Thoracic aorta (tissue), 2 donors: ENCODE measurements around the gene FBXL16. TPM values are rescaled to one million over a fixed set of nuclear protein-coding genes. Genes with fewer than 3 reads are reported as not detected.

Source experiments
- ATAC-seq: fragments of 150-250 bp; one replicate; pipeline ENCODE4 v1.8.0; 2017; ENCODE audit warnings: low read depth; ENCODE audit not compliant: insufficient number of reproducible peaks, low FRiP score
- DNase-seq: peaks from one replicate; pipeline ENCODE4 v3.0.0-alpha.2; 2020; ENCODE audit warnings: low spot score
- H3K27ac ChIP-seq, 2 donors: fragments of 200-600 bp; sonication (generic); 1 replicate in 1 of 2; 2 replicates in 1 of 2; pipeline ENCODE4 v1.5.1; 2016; ENCODE audit warnings: mild to moderate bottlenecking in 2 of 2, moderate library complexity in 2 of 2
- H3K27me3 ChIP-seq: fragments of 200-600 bp; sonication (generic); replicated peaks from 2 replicates; pipeline ENCODE4 v1.6.0; 2016; ENCODE audit warnings: mild to moderate bottlenecking; ENCODE audit not compliant: insufficient read depth
- H3K36me3 ChIP-seq: fragments of 200-600 bp; sonication (generic); one replicate; pipeline ENCODE4 v1.5.1; 2016
- H3K4me1 ChIP-seq, 2 donors: fragments of 200-600 bp; sonication (generic); 1 replicate in 1 of 2; 2 replicates in 1 of 2; pipeline versions ENCODE4 v1.5.1 to v1.6.0; 2016; ENCODE audit warnings: low read depth in 2 of 2, mild to moderate bottlenecking in 1 of 2; ENCODE audit not compliant: control insufficient read depth in 1 of 2
- H3K4me3 ChIP-seq: fragments of 200-600 bp; sonication (generic); 2 replicates; pipeline ENCODE4 v1.5.1; 2016; ENCODE audit warnings: mild to moderate bottlenecking
- H3K9me3 ChIP-seq: fragments of 200-600 bp; sonication (generic); 2 replicates; pipeline ENCODE4 v1.5.1; 2016
- CTCF ChIP-seq: fragments of 200-600 bp; sonication (generic); IDR thresholded peaks from one replicate; pipeline ENCODE4 v1.5.1; 2019; ENCODE audit warnings: antibody characterized with exemption
- total RNA-seq, 2 donors: library from RNA; depleted of rRNA; stranded (reverse); fragments of >200 nt; gene quantifications; one replicate each; pipeline versions ENCODE4 v1.1.0 to v1.2.3, GENCODE V29; 2016

The FBXL16 gene
- total RNA-seq, 2 donors from 2014 or later, result not detected

GRCh38 chr16:658679-659571 is 46.7 kb downstream of the FBXL16 start:
- peaks cover 4% of the 10 kb centered on the region for H3K36me3 ChIP-seq
- no peak overlapping the region for H3K27ac ChIP-seq
- H3K9me3 ChIP-seq, result no peaks in the 10 kb centered on the region
- H3K27me3 ChIP-seq, result no peaks in the 10 kb centered on the region
- H3K4me3 ChIP-seq, result no peak overlapping the region
- no peak for DNase-seq
- ATAC-seq, result no peak
- no peak for TF ChIP-seq CTCF
- H3K4me1 ChIP-seq, result no peaks in the 10 kb centered on the region

- ATAC-seq (no peak), DNase-seq (no peak)
- H3K36me3 ChIP-seq, result peaks cover 4% of the 10 kb centered on the region
- H3K4me3 ChIP-seq, result no peak overlapping the region
- H3K4me1 ChIP-seq, result no peaks in the 10 kb centered on the region
- no peak overlapping the region for H3K27ac ChIP-seq
- H3K27me3 ChIP-seq, result no peaks in the 10 kb centered on the region
- H3K9me3 ChIP-seq, result no peaks in the 10 kb centered on the region
- no peak for TF ChIP-seq CTCF
These were observed 48.1 kb downstream of the FBXL16 start for GRCh38 chr16:657487-657886.

- TF ChIP-seq CTCF, result no peak
- H3K4me1 ChIP-seq, result peaks cover 7 to 11% of the 10 kb centered on the region in 2 donors
- H3K27me3 ChIP-seq, result no peaks in the 10 kb centered on the region
- DNase-seq (no peak), ATAC-seq (no peak)
- H3K9me3 ChIP-seq, result no peaks in the 10 kb centered on the region
- H3K4me3 ChIP-seq, result no peak overlapping the region
- peaks cover 4% of the 10 kb centered on the region for H3K36me3 ChIP-seq
- H3K27ac ChIP-seq, result no peak overlapping the region
These were observed 51.6 kb downstream of the FBXL16 start for GRCh38 chr16:654034-654433.

DNA sequence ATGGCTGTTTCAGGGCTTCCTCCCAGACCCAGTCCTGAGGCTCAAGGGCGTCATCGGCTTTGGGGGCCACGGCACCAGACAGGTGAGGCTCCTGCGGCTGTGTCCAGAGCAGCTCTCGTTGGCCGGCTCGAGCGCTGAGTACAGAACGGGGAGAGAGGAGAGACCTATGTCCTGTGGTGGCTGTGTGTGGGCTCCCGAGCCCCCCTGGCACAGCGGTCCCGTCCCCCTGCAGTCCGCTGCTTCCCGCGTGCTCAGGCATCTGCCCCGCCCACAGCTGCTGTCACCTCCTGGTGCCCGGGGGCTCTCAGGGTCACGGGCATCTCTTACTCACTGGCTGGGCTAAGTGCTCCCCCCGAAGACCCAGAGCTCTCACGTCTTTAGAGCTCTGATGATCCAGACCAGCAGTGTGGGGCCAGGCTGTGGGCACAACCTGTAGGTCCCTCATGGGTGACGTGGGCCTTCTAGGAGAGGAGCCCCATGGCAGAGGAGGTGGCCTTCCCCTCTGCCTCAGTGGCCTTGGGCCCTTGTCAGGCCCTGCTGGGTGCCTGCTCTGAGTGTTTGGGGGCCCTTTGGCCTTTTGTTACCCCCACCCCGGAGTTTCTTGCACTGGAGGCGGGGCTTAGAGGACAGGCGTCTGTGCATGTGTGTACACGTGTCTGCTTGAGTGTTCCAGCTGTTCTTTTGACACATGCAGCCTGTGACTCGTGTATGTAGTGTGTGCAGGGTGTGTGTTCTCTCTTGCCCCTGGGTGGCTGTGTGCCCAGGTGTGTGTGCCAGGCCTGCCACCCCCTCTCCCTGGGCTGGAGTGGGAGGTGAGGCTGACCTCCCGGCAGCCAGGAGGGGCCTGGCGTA is 52.9 kb downstream of the FBXL16 start:
- no peaks in the 10 kb centered on the region for H3K27me3 ChIP-seq
- no peak for TF ChIP-seq CTCF
- no peaks in the 10 kb centered on the region for H3K9me3 ChIP-seq
- no peak overlapping the region for H3K27ac ChIP-seq
- peaks cover 4% of the 10 kb centered on the region for H3K36me3 ChIP-seq
- DNase-seq (no peak), ATAC-seq (no peak)
- H3K4me3 ChIP-seq, result no peak overlapping the region
- peaks cover 15 to 20% of the 10 kb centered on the region in 2 donors for H3K4me1 ChIP-seq

DNA sequence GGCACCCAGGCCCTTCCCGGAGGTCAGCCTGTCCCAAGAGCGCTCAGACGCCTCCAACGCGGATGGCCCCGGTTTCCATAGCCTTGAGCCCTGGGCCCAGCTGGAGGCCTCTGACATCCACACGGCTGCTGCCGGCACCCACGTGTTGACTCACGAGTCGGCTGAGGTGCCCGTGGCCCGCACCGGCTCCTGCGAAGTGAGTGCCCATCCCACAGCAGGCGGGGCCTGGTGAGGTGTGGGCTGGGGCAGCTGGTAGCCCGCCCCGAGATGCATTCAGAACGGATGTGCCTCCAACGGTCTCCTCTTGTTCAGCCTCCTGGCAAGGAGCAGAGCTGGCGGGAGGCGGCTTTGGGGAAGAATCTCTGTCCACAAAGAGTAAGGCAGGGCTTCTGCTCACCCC is 53.8 kb downstream of the FBXL16 start:
- no peaks in the 10 kb centered on the region for H3K9me3 ChIP-seq
- no peak for DNase-seq
- no peaks in the 10 kb centered on the region for H3K27me3 ChIP-seq
- H3K27ac ChIP-seq, result no peak overlapping the region
- H3K4me3 ChIP-seq, result no peak overlapping the region
- peaks cover 15 to 27% of the 10 kb centered on the region in 2 donors for H3K4me1 ChIP-seq
- H3K36me3 ChIP-seq, result peaks cover 4% of the 10 kb centered on the region
- TF ChIP-seq CTCF, result no peak
- ATAC-seq, result no peak
